ENCODE measurements around the gene DLGAP1. TPM values are rescaled to one million over a fixed set of nuclear protein-coding genes. Genes with fewer than 3 reads are reported as not detected.

Gene DLGAP1
- polyA plus RNA-seq, 1 donor from 2014 or later = 4.5 TPM

GRCh38 chr18:3605954-3606443 is 849.1 kb downstream of the DLGAP1 start:
- Histone ChIP-seq H4K20me1 (ENCODE audit: insufficient read depth) (no peaks in the 10 kb centered on the region), H3K27ac (ENCODE audit: low read length) (no peak overlapping the region), H3K27me3 (ENCODE audit: insufficient read depth, low read depth, low read length) (peaks cover 14% of the 10 kb centered on the region), H3K9ac (ENCODE audit: low read length) (no peak overlapping the region), H3K79me2 (replicated peaks; ENCODE audit: insufficient read depth, low read length) (no peaks in the 10 kb centered on the region), H3K9me2 (ENCODE audit: insufficient read depth, low read length) (no peaks in the 10 kb centered on the region), H3K4me2 (ENCODE audit: low read length) (no peak overlapping the region), H3K4me3 (ENCODE audit: low read length) (no peak overlapping the region), H3K9me3 (ENCODE audit: low read length) (no peaks in the 10 kb centered on the region), H2AFZ (ENCODE audit: low read depth, low read length) (no peak overlapping the region), H3K36me3 (ENCODE audit: insufficient read depth, low read length) (no peaks in the 10 kb centered on the region), H3F3A (ENCODE audit: insufficient read depth, low read length, poor library complexity, severe bottlenecking) (no peaks in the 10 kb centered on the region)
- TF ChIP-seq TAF1 (IDR thresholded peaks at IDR 0.05; ENCODE audit: low read depth) (no peak), MXI1 (conservative IDR thresholded peaks at IDR 0.05; ENCODE audit: poor library complexity, severe bottlenecking) (no peak), POLR2AphosphoS5 (IDR thresholded peaks at IDR 0.05) (no peak), EZH2 (IDR thresholded peaks at IDR 0.05; ENCODE audit: borderline replicate concordance, insufficient read depth, low read length, poor library complexity, severe bottlenecking) (no peak), SMC3 (conservative IDR thresholded peaks at IDR 0.05; ENCODE audit: poor library complexity) (no peak), EP300 (conservative IDR thresholded peaks at IDR 0.05; ENCODE audit: poor library complexity, severe bottlenecking) (no peak)
- TF ChIP-seq, protein P1, sequence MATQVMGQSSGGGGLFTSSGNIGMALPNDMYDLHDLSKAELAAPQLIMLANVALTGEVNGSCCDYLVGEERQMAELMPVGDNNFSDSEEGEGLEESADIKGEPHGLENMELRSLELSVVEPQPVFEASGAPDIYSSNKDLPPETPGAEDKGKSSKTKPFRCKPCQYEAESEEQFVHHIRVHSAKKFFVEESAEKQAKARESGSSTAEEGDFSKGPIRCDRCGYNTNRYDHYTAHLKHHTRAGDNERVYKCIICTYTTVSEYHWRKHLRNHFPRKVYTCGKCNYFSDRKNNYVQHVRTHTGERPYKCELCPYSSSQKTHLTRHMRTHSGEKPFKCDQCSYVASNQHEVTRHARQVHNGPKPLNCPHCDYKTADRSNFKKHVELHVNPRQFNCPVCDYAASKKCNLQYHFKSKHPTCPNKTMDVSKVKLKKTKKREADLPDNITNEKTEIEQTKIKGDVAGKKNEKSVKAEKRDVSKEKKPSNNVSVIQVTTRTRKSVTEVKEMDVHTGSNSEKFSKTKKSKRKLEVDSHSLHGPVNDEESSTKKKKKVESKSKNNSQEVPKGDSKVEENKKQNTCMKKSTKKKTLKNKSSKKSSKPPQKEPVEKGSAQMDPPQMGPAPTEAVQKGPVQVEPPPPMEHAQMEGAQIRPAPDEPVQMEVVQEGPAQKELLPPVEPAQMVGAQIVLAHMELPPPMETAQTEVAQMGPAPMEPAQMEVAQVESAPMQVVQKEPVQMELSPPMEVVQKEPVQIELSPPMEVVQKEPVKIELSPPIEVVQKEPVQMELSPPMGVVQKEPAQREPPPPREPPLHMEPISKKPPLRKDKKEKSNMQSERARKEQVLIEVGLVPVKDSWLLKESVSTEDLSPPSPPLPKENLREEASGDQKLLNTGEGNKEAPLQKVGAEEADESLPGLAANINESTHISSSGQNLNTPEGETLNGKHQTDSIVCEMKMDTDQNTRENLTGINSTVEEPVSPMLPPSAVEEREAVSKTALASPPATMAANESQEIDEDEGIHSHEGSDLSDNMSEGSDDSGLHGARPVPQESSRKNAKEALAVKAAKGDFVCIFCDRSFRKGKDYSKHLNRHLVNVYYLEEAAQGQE (IDR thresholded peaks at IDR 0.05; ENCODE audit: borderline replicate concordance) = no peak

GRCh38 chr18:3605486-3605952 is 849.6 kb downstream of the DLGAP1 start:
- no peaks in the 10 kb centered on the region for H4K20me1 ChIP-seq (ENCODE audit: insufficient read depth)
- no peak overlapping the region for H3K4me2 ChIP-seq (ENCODE audit: low read length)
- H3K9me3 ChIP-seq (ENCODE audit: low read length) = no peaks in the 10 kb centered on the region
- H3K4me3 ChIP-seq (ENCODE audit: low read length) = no peak overlapping the region
- H3K9me2 ChIP-seq (ENCODE audit: insufficient read depth, low read length) = no peaks in the 10 kb centered on the region
- H3K27ac ChIP-seq (ENCODE audit: low read length) = no peak overlapping the region
- H3K36me3 ChIP-seq (ENCODE audit: insufficient read depth, low read length) = no peaks in the 10 kb centered on the region
- no peaks in the 10 kb centered on the region for H3F3A ChIP-seq (ENCODE audit: insufficient read depth, low read length, poor library complexity, severe bottlenecking)
- no peak overlapping the region for H3K9ac ChIP-seq (ENCODE audit: low read length)
- no peak overlapping the region for H2AFZ ChIP-seq (ENCODE audit: low read depth, low read length)
- no peaks in the 10 kb centered on the region for H3K79me2 ChIP-seq (replicated peaks; ENCODE audit: insufficient read depth, low read length)
- H3K27me3 ChIP-seq (ENCODE audit: insufficient read depth, low read depth, low read length) = peaks cover 14% of the 10 kb centered on the region
- TF ChIP-seq TAF1 (IDR thresholded peaks at IDR 0.05; ENCODE audit: low read depth) (no peak), RAD21 (conservative IDR thresholded peaks at IDR 0.05) (no peak), MXI1 (conservative IDR thresholded peaks at IDR 0.05; ENCODE audit: poor library complexity, severe bottlenecking) (no peak), EZH2 (IDR thresholded peaks at IDR 0.05; ENCODE audit: borderline replicate concordance, insufficient read depth, low read length, poor library complexity, severe bottlenecking) (no peak)

- Histone ChIP-seq H3K9me2 (ENCODE audit: insufficient read depth, low read length) (no peaks in the 10 kb centered on the region), H4K20me1 (ENCODE audit: insufficient read depth) (no peaks in the 10 kb centered on the region), H3K9me3 (ENCODE audit: low read length) (no peaks in the 10 kb centered on the region), H3K4me2 (ENCODE audit: low read length) (no peak overlapping the region), H3K79me2 (replicated peaks; ENCODE audit: insufficient read depth, low read length) (no peaks in the 10 kb centered on the region), H3F3A (ENCODE audit: insufficient read depth, low read length, poor library complexity, severe bottlenecking) (no peaks in the 10 kb centered on the region), H3K36me3 (ENCODE audit: insufficient read depth, low read length) (no peaks in the 10 kb centered on the region), H3K4me3 (ENCODE audit: low read length) (no peak overlapping the region), H3K27me3 (ENCODE audit: insufficient read depth, low read depth, low read length) (peaks cover 14% of the 10 kb centered on the region), H3K9ac (ENCODE audit: low read length) (no peak overlapping the region), H2AFZ (ENCODE audit: low read depth, low read length) (no peak overlapping the region), H3K27ac (ENCODE audit: low read length) (no peak overlapping the region)
- TF ChIP-seq MXI1 (conservative IDR thresholded peaks at IDR 0.05; ENCODE audit: poor library complexity, severe bottlenecking) (no peak), EP300 (conservative IDR thresholded peaks at IDR 0.05; ENCODE audit: poor library complexity, severe bottlenecking) (no peak), CTCF (IDR thresholded peaks at IDR 0.05; ENCODE audit: poor library complexity, severe bottlenecking) (no peak), POLR2AphosphoS5 (IDR thresholded peaks at IDR 0.05) (no peak), EZH2 (IDR thresholded peaks at IDR 0.05; ENCODE audit: borderline replicate concordance, insufficient read depth, low read length, poor library complexity, severe bottlenecking) (no peak), TAF1 (IDR thresholded peaks at IDR 0.05; ENCODE audit: low read depth) (no peak), RAD21 (conservative IDR thresholded peaks at IDR 0.05) (no peak), SMC3 (conservative IDR thresholded peaks at IDR 0.05; ENCODE audit: poor library complexity) (no peak)
- TF ChIP-seq, protein P1 (IDR thresholded peaks at IDR 0.05; ENCODE audit: borderline replicate concordance) = no peak
Measured at GRCh38 chr18:3604498-3605408, 850.4 kb downstream of the DLGAP1 start.

All from neural cell (in vitro differentiated cells).